ENCODE data around the gene ADAM12.
A peak's percentile ranks its signal among the peaks of the same experiment; 100 is the strongest.

Gene ADAM12

GRCh38 chr10:126421756-126422256, 33.5 kb upstream of the ADAM12 start:
- ATAC-seq = peak; percentile 82
- TF ChIP-seq ZFP3 (CRISPR knock-in tag; IDR thresholded peaks at IDR 0.05) (no peak), ISL1 (CRISPR knock-in tag; IDR thresholded peaks at IDR 0.05) (no peak), ESRRG (CRISPR knock-in tag; IDR thresholded peaks at IDR 0.05) (no peak), TCF4 (CRISPR knock-in tag; IDR thresholded peaks at IDR 0.05; ENCODE audit: borderline replicate concordance) (no peak), GLIS3 (CRISPR knock-in tag; IDR thresholded peaks at IDR 0.05) (no peak), PATZ1 (CRISPR knock-in tag; IDR thresholded peaks at IDR 0.05; ENCODE audit: borderline replicate concordance) (no peak), ZC3H10 (CRISPR knock-in tag; IDR thresholded peaks at IDR 0.05) (no peak), CREB5 (CRISPR knock-in tag; IDR thresholded peaks at IDR 0.05; ENCODE audit: low read depth) (no peak), CSRNP3 (CRISPR knock-in tag; IDR thresholded peaks at IDR 0.05) (no peak), ARNTL (CRISPR knock-in tag; IDR thresholded peaks at IDR 0.05; ENCODE audit: borderline replicate concordance, low read depth) (no peak), TOX (CRISPR knock-in tag; IDR thresholded peaks at IDR 0.05; ENCODE audit: borderline replicate concordance) (no peak), BACH2 (CRISPR knock-in tag; IDR thresholded peaks at IDR 0.05; ENCODE audit: borderline replicate concordance) (no peak), ZFP30 (CRISPR knock-in tag; IDR thresholded peaks at IDR 0.05) (no peak), SNAI2 (CRISPR knock-in tag; IDR thresholded peaks at IDR 0.05) (no peak), ZNF8 (CRISPR knock-in tag; IDR thresholded peaks at IDR 0.05) (no peak)

- TF ChIP-seq POU6F1 (CRISPR knock-in tag; IDR thresholded peaks at IDR 0.05; ENCODE audit: borderline replicate concordance, low read depth) = no peak
- TF ChIP-seq PATZ1 (CRISPR knock-in tag; IDR thresholded peaks at IDR 0.05; ENCODE audit: borderline replicate concordance) = no peak
- TF ChIP-seq ZNF565 (CRISPR knock-in tag; conservative IDR thresholded peaks at IDR 0.05; ENCODE audit: low read depth) = no peak
- TF ChIP-seq PPARA (CRISPR knock-in tag; IDR thresholded peaks at IDR 0.05; ENCODE audit: borderline replicate concordance) = no peak
- TF ChIP-seq TOX (CRISPR knock-in tag; IDR thresholded peaks at IDR 0.05; ENCODE audit: borderline replicate concordance) = no peak
- TF ChIP-seq TCF4 (CRISPR knock-in tag; IDR thresholded peaks at IDR 0.05; ENCODE audit: borderline replicate concordance) = no peak
- no peak for TF ChIP-seq ZFP3 (CRISPR knock-in tag; IDR thresholded peaks at IDR 0.05)
- no peak for TF ChIP-seq CREB5 (CRISPR knock-in tag; IDR thresholded peaks at IDR 0.05; ENCODE audit: low read depth)
- TF ChIP-seq ZFP30 (CRISPR knock-in tag; IDR thresholded peaks at IDR 0.05) = no peak
- no peak for TF ChIP-seq OSR1 (CRISPR knock-in tag; IDR thresholded peaks at IDR 0.05)
- no peak for TF ChIP-seq ISL1 (CRISPR knock-in tag; IDR thresholded peaks at IDR 0.05)
- no peak for TF ChIP-seq ESRRG (CRISPR knock-in tag; IDR thresholded peaks at IDR 0.05)
- no peak for TF ChIP-seq ZNF70 (CRISPR knock-in tag; IDR thresholded peaks at IDR 0.05)
- TF ChIP-seq ZNF8 (CRISPR knock-in tag; IDR thresholded peaks at IDR 0.05) = no peak
- TF ChIP-seq BACH2 (CRISPR knock-in tag; IDR thresholded peaks at IDR 0.05; ENCODE audit: borderline replicate concordance) = no peak
- no peak for TF ChIP-seq ZC3H10 (CRISPR knock-in tag; IDR thresholded peaks at IDR 0.05)
- no peak for ATAC-seq
Observed at GRCh38 chr10:126420567-126421300, 32.5 kb upstream of the ADAM12 start.
